ENCODE data around the gene CCDC197. TPM values are rescaled to one million over a fixed set of nuclear protein-coding genes. Genes with fewer than 3 reads are reported as not detected.
A peak's percentile ranks its signal among the peaks of the same experiment; 100 is the strongest.

CCDC197 gene
- total RNA-seq, 3 donors from 2014 or later, result not detected

- Histone ChIP-seq H3K36me3 (no peaks in the 10 kb centered on the region), H3K27me3 (no peaks in the 10 kb centered on the region), H3K4me1 (no peaks in the 10 kb centered on the region), H3K9me3 (no peaks in the 10 kb centered on the region), H3K27ac (no peak overlapping the region), H3K4me3 (no peak overlapping the region)
- no peak for DNase-seq (ENCODE audit: low spot score in 2 of 2)
- TF ChIP-seq CTCF (IDR thresholded peaks at IDR 0.05) (no peak), POLR2AphosphoS5 (IDR thresholded peaks at IDR 0.05) (no peak), POLR2A (IDR thresholded peaks at IDR 0.05) (no peak)
- intact Hi-C loops (cut with DNase I; ENCODE audit: low total_unique reads), result no loop called here
These were observed 7.2 kb upstream of the CCDC197 start for GRCh38 chr14:93989939-93990338.

GRCh38 chr14:93991212-93991611 lies 5.9 kb upstream of the CCDC197 start:
- Histone ChIP-seq H3K27me3 (no peaks in the 10 kb centered on the region), H3K4me1 (no peaks in the 10 kb centered on the region), H3K4me3 (no peak overlapping the region), H3K36me3 (no peaks in the 10 kb centered on the region), H3K9me3 (no peaks in the 10 kb centered on the region), H3K27ac (no peak overlapping the region)
- TF ChIP-seq CTCF (IDR thresholded peaks at IDR 0.05) (no peak), POLR2A (IDR thresholded peaks at IDR 0.05) (no peak), POLR2AphosphoS5 (IDR thresholded peaks at IDR 0.05) (no peak)
- no peak for DNase-seq (ENCODE audit: low spot score in 2 of 2)
- intact Hi-C loops (cut with DNase I; ENCODE audit: low total_unique reads), result no loop called here

GRCh38 chr14:93991649-93992048 lies 5.5 kb upstream of the CCDC197 start:
- Histone ChIP-seq H3K9me3 (no peaks in the 10 kb centered on the region), H3K27me3 (peaks cover 0 to 3% of the 10 kb centered on the region in 2 donors), H3K36me3 (no peaks in the 10 kb centered on the region), H3K4me3 (no peak overlapping the region), H3K27ac (no peak overlapping the region), H3K4me1 (no peaks in the 10 kb centered on the region)
- TF ChIP-seq CTCF (IDR thresholded peaks at IDR 0.05), result no peak
- TF ChIP-seq POLR2A (IDR thresholded peaks at IDR 0.05), result no peak
- no peak for TF ChIP-seq POLR2AphosphoS5 (IDR thresholded peaks at IDR 0.05)
- no peak for DNase-seq (ENCODE audit: low spot score in 2 of 2)
- intact Hi-C loops (cut with DNase I; ENCODE audit: low total_unique reads), result no loop called here

GRCh38 chr14:93993382-93993781 lies 3.7 kb upstream of the CCDC197 start:
- Histone ChIP-seq H3K36me3 (no peaks in the 10 kb centered on the region), H3K4me1 (no peaks in the 10 kb centered on the region), H3K27ac (no peak overlapping the region), H3K9me3 (no peaks in the 10 kb centered on the region), H3K27me3 (peaks cover 0 to 5% of the 10 kb centered on the region in 2 donors), H3K4me3 (no peak overlapping the region)
- DNase-seq (ENCODE audit: low spot score in 2 of 2), result no peak
- TF ChIP-seq POLR2AphosphoS5 (IDR thresholded peaks at IDR 0.05) (no peak), CTCF (IDR thresholded peaks at IDR 0.05) (no peak), POLR2A (IDR thresholded peaks at IDR 0.05) (no peak)
- intact Hi-C loops (cut with DNase I; ENCODE audit: low total_unique reads), result no loop called here

- Histone ChIP-seq H3K4me1 (no peaks in the 10 kb centered on the region), H3K9me3 (no peaks in the 10 kb centered on the region), H3K27me3 (peaks cover 0 to 5% of the 10 kb centered on the region in 2 donors), H3K4me3 (no peak overlapping the region), H3K36me3 (no peaks in the 10 kb centered on the region), H3K27ac (peak overlapping the region in 1 of 2 donors; percentile 58)
- intact Hi-C loops (cut with DNase I; ENCODE audit: low total_unique reads), result no loop called here
- DNase-seq (ENCODE audit: low spot score in 2 of 2), result peak in 1 of 2 donors; percentile 34
- TF ChIP-seq POLR2AphosphoS5 (IDR thresholded peaks at IDR 0.05), result no peak
- TF ChIP-seq POLR2A (IDR thresholded peaks at IDR 0.05), result no peak
- TF ChIP-seq CTCF (IDR thresholded peaks at IDR 0.05), result no peak
These were observed 2.0 kb upstream of the CCDC197 start for GRCh38 chr14:93994919-93995682.

Measured in breast epithelium (tissue), 4 donors.